ENCODE measurements around the gene SAMD14.

The SAMD14 gene

DNA sequence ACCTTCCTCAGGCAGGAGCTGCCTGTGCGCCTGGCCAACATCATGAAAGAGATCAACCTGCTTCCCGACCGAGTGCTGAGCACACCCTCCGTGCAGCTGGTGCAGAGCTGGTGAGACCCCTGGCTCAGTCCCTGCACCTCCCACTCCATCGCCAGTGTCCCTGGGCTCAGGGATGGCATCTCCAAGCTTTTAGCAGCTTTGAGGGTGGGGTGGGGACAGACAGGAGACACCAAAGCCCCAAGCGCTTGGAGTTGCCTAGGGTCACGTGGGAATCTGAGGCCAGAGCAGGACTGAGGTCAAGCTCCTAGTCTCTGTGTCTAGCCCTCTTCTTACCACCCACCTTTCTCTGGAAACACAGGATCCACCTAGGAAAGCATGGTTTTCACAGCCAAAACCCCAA, 32.5 kb downstream of the SAMD14 start:
- DNase-seq (ENCODE audit: low read depth in 2 of 2, low spot score in 1 of 2): no peak

DNA sequence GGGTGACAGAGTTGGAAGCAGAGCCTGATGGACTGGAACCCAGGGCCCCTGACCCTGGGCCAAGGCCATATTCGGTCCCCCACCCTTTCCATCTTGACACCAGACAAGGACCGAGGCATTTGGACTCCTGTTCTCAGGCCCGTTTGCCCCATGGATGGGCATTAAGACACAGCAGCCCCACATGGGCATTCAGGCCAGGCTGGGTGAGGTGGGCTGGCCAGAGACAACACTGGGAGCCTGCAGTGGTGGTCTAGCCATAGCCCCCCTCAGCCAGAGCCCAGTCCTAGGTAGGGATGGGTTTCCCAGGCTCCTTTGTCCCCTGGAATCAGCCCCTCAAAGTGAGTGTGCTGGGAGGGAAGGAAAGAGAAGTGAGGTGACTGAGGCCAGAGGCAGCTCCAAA, 33.2 kb downstream of the SAMD14 start:
- DNase-seq (ENCODE audit: low read depth in 2 of 2, low spot score in 1 of 2): no peak

DNA sequence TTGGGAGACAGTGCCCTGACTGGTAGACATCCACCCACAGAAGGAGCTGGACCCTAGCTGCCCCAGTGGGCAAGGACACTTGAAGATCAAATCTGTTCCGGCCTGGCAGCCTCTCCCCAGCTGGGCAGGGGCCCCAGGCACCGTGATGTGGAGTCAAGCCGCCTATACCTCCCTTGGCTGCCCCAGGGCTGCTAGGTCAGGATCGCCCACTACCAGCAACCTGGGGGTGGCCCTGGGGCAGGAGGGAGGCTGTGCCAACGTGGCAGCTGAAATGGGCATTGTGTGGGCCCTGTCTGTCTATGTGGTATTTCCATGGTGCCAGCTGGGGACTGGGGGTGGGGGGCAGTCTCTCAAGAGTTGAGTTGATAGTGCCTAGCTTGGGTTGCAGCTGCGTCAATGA, 33.9 kb downstream of the SAMD14 start:
- no peak for DNase-seq (ENCODE audit: low read depth in 2 of 2, low spot score in 1 of 2)

DNA sequence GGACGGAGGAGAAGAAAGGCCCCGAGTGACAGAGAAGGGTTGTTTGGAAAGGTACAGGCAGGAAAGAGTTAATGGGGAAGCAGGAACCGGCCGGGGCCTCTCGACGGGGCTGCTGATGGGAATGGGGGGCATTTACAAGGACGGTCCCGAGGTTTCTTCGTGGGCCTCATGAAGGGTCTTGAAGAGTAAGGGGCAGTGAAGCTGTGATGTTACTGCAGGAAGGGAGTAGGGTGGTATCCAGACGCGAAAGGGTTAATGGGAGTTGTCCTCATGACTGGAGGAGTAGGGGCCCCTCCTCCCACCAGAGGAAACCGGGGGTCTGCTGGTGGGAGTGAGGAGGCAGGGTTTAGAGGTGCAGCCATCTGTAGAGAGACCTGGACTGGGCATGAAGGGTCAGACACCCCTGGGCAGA, 34.3 kb downstream of the SAMD14 start:
- DNase-seq (ENCODE audit: low read depth in 2 of 2, low spot score in 1 of 2): no peak

DNA sequence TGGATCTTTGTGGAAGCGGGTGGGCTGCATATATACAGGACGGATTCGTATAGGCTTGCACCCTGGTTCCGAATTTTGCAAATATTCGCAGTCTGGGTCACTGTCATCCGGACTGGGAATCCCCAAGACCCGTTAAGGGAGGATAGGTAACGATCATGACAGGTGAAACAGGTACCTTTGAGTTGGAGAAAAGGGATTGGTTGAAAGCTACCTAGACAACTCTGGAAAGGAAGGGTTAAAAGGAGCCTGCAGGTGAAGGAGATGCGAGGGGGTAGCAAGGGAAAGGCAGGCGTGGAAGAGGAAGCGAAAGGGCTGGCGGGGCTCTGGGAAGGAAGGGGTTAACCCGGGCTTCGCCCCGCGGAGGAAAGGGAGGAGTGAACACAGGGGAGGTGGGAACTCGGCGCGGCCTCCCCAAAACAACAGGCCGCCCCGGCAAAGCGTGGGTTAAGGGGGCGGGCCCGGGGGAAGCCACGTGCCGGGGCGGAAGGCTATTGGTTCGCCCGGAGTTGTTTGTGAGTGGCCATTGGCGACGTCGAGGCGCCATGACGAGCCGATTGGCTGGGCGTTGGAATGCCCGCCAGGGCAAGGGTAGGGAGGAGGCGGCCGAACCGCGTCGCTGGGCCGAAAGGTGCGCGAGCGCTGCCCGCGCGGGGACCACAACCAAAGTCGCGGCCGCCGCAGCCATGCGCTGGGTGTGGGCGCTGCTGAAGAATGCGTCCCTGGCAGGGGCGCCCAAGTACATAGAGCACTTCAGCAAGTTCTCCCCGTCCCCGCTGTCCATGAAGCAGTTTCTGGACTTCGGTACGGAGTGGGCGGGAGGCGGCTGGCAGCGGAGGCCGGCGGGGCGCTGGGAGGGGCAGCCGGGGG, 35.0 kb downstream of the SAMD14 start, which contains the start of gene PDK2:
PDK2 (plus strand) TSS at position 599 of the 867 bp plus-strand sequence; CDS start at position 684, 85 bp downstream.
- peak; percentile 89 to 95 for DNase-seq (ENCODE audit: low read depth in 2 of 2, low spot score in 1 of 2)

DNA sequence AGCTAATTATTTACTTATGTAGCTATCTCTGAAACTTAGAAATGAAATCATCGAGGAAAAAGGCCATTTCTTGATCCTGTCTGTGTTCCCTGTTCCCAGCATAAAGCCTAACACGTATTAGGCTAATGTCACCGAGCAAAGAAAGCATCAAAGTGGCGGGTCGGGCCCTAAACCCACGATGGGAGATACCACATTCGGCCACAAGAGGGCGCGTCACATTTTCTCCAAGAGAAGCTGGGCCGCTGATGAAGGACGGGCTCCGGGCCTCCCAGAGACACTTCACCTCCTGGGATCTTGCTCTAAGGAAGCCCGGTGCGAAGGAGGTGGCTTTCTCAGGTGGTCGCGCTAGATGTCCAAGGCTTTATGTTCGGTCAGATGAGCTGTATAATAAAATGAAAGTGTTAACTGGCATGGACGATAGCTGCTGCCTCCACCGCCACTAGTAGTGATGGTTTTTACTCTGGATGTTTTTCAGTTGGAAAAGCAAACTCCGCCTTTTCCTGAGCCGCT, 35.7 kb downstream of the SAMD14 start:
- peak; percentile 70 to 91 for DNase-seq (ENCODE audit: low read depth in 2 of 2, low spot score in 1 of 2)

DNA sequence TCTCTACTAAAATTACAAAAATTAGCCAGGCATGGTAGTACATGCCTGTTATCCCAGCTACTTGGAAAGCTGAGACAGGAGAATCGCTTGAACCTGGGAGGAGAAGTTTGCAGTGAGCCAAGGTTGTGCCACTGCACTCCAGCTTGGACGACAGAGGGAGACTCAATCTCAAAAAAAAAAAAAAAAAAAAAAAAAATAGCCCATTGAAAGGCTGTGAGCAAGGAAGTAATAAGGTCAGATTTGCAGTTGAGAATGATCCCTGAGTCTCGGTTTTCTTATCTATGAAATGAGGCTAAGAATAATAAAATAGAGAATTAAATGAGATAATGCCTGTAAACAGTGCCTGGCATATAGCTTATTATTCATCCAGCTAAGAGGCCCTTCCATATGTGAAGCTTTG, 36.2 kb downstream of the SAMD14 start:
- DNase-seq (ENCODE audit: low read depth in 2 of 2, low spot score in 1 of 2): no peak

DNA sequence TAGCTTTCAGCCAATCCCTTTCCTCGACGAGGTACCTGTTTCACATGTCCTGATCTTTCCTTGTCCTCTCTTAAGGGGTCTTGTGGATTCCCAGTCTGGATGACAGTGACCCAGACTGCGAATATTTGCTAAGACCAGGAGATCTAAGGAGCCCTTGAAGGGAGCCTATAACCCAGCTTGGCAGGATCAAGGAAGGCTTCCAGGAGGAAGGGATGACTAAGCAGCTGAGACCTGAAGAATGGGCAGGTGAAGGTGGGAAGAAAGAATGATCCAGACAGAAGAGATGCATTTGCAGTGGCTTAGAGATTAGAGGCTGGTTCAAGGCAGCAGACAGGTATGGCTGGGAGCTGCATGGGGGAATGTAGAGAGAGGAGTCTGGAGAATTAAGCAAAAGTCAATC, 36.7 kb downstream of the SAMD14 start:
- no peak for DNase-seq (ENCODE audit: low read depth in 2 of 2, low spot score in 1 of 2)

DNA sequence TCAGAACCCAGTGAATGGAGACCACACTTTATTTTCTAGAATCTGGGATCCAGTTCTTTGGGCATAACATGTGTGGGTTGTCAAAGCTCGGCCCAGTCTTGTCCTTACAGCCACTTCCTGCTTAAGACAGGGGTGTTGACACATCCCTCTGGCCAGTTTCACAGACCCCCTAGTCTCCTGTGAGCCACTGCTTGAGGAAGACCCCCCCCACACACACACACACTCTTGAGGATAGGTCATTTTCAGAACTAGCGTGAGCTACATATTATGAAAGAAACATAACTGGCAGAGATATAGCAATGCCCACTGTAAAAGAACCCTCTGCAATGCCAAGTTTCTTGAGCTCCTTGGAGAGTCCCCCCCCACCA, 38.1 kb downstream of the SAMD14 start:
- no peak for DNase-seq (ENCODE audit: low read depth in 2 of 2, low spot score in 1 of 2)

DNA sequence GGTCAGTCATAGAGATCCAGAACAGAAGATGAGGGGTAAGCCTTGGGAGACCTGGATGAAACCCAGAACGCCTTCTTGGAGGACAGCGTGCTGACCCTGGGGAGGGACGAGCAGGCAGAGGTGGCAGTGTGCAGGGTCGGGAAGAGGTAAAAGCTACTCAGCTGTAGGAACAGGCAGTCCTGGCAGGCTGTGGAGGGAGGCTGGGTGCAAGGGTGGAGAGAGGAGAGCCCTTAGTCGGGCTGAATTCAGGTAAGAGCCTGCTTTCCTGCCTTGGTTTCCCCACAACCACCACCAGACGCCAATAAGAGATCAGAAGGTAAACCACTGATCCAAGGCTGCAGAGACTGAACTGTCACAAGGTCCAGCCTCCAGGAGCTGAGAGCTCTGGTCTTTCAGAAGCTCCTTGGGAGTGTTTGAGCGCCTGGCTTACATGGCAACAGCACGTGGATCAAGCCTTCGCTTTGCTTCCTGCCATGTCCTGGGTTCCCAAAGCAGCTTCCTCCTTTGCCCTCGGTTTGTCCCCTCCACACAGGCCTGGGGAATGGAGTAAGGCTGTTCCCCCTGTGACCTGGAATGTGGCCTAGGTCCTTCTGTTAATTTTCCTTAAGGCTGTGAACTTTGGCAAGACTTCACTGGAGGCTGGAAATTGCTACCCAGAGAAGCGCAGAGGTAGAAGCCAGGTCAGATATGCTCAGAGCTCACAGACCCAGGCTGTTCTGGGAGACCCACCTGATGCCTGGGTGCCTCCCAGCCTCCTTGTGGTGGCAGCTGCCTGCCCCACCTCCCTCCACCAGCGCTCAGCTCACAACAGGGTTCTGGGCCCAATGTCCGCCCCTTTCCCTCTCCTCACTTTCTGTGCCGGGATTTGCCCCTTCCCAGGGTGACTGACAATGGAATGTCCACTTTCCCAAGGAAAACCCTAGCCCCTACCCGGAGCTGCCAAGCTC, 38.7 kb downstream of the SAMD14 start:
- no peak for DNase-seq (ENCODE audit: low read depth in 2 of 2, low spot score in 1 of 2)

DNA sequence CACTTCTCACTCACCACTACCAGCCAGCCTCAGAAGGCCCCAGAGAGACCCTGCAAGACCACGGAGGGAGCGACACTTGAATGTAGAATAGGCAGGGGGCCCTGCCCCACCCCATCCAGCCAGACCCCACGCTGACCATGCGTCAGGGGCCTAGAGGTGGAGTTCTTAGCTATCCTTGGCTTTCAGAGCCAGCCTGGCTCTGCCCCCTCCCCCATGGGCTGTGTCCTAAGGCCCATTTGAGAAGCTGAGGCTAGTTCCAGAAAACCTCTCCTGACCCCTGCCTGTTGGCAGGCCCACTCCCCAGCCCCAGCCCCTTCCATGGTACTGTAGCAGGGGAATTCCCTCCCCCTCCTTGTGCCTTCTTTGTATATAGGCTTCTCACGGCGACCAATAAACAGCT, 39.9 kb downstream of the SAMD14 start:
- DNase-seq (ENCODE audit: low read depth in 2 of 2, low spot score in 1 of 2): no peak

DNA sequence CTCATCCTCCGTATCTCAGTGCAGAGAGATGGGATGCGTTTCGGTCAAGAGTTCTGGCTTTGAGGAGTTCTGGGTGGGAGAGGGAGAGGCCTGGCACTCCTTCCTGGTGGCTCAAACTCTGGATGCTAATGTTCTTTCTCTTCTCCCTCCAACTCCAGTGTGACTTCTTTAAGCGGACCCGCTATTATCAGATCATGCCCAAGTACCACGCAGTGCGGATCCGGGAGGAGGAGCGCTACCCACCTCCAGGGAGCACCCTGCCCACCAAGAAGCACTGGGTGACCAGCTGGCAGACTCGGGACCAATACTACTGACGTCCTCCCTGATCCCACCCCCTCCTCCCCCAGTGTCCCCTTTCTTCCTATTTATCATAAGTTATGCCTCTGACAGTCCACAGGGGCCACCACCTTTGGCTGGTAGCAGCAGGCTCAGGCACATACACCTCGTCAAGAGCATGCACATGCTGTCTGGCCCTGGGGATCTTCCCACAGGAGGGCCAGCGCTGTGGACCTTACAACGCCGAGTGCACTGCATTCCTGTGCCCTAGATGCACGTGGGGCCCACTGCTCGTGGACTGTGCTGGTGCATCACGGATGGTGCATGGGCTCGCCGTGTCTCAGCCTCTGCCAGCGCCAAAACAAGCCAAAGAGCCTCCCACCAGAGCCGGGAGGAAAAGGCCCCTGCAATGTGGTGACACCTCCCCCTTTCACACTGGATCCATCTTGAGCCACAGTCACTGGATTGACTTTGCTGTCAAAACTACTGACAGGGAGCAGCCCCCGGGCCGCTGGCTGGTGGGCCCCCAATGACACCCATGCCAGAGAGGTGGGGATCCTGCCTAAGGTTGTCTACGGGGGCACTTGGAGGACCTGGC, 40.8 kb downstream of the SAMD14 start:
- no peak for DNase-seq (ENCODE audit: low read depth in 2 of 2, low spot score in 1 of 2)

DNA sequence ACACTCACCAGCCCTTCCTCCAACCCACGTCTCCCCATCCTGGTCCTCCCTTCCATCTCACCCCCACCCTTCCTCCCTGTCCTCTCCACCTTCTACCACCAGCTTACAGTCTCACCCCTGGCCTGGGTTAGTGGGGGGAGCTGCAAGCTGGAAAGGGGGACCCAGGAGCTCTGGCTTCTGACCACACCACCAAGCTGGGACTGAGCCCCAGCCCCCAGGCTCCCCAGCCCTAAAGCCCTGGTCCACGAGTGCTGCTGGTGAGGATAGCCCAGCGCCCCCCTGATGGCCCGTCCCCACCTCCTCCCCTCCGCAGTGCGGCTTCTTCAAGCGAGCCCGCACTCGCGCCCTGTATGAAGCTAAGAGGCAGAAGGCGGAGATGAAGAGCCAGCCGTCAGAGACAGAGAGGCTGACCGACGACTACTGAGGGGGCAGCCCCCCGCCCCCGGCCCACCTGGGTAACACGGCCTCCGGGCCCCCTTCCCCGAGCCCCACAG, 42.0 kb downstream of the SAMD14 start:
- no peak for DNase-seq (ENCODE audit: low read depth in 2 of 2, low spot score in 1 of 2)

DNA sequence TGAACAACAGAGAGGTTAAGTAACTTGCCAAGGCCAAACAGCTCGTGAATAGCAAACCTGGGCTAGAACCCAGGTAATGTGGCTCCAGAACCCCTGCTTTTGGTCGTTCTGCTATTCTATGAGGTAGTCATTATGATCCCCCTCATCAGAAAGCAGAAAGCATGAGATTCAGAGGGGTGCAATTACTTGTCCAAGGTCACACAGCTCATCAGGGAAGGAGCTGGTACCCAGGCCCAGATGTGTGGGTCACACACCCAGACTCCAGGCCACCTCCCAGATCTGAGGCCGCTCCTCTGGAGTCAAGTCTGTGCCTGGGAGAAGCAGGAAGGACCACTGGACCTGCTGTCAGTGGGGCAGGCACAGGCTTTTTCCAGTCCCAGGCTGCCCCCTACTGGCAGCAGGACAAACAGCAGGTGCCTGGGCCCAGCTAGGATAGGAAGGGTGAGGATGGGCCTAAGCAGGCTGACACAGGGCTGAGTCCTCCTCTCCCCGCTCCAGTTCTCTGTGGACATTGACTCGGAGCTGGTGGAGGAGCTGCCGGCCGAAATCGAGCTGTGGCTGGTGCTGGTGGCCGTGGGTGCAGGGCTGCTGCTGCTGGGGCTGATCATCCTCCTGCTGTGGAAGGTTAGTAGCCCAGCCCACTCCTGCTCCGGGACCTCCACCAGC, 42.6 kb downstream of the SAMD14 start:
- peak; percentile 35 to 59 for DNase-seq (ENCODE audit: low read depth in 2 of 2, low spot score in 1 of 2)

DNA sequence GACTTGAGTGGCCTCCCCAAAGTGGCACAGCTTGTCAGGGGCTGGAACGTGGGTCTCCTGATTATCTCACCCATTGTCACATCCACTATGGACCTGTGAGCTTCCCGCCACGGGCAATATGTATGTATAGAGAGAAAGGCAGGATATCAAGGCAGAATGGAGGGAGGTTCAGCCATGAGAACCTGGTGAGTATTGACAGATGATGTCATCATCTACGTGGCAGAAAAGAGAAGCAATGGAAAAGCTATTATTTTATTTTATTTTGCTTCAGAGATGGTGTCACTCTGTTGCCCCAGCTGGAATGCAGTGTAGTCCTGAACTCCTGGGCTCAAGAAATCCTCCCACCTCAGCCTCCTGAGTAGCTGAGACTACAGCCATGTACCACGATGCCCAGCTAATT, 48.2 kb downstream of the SAMD14 start:
- no peak for DNase-seq (ENCODE audit: low read depth in 2 of 2, low spot score in 1 of 2)

DNA sequence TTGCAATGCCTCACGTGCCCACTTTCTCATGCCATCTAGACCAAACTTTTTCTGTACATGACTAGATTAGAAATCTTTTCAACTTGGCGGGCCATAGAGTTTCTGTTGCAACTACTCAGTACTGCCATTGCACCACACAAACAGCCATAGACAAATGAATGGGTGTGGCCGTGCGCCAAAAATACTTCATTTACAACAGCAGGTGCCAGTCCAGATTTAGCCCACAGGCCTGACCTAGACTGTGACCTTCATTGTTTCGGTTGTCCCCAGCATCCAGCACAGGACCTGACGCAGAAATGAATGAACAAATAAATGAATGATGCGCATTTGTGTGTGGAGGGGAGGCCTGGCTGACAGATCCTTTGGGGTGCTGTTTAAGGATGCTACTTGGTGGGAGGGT, 49.1 kb downstream of the SAMD14 start:
- DNase-seq (ENCODE audit: low read depth in 2 of 2, low spot score in 1 of 2): no peak

DNA sequence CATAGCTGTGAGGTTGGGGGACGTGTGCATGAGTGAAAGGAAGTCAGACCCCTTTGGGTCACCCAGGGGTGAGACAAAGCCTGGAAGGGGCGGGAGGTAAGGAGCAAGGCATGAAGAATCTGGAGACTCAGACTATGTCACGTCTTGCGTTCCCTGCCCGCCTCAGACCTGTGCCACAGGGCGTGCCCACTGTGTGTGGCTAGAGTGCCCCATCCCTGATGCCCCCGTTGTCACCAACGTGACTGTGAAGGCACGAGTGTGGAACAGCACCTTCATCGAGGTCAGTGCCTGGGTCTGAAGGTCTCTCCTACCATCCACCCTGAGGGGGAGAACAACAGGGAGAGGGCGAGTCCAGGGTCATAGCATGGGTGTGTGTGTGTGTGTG, 49.9 kb downstream of the SAMD14 start:
- DNase-seq (ENCODE audit: low read depth in 2 of 2, low spot score in 1 of 2): no peak

DNA sequence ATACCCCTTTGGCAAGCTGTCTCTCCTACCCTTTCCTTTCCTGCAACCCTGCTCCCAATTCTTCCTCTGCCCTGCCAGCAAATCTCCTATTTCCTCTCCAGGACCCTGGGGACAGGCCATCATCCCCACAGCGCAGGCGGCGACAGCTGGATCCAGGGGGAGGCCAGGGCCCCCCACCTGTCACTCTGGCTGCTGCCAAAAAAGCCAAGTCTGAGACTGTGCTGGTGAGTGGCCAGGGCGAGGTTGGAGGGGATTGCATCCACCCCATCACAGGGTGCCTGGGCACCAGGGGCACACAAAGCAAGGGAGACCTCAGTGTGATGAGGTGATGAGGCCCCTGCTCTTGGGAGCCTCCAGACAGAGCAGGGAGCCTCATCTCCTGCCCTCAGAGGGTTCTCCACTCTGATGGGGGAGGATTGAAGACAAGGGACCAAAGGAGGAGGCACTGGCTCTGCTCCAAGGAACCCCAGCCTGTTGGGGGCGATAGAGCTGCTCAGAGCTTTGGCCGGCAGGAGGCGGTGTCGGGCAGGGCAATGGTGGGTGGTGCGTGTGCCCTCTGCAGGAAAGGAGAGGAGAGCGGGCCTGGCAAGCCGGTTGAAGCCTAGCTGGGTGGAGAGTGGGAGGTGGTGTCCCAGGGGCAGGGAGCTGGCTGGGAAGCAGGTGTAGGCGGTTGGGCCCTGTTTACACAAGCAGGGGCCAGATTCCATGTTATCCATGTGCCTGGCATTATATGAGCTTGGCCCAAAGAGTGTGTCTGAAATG, 50.4 kb downstream of the SAMD14 start:
- DNase-seq (ENCODE audit: low read depth in 2 of 2, low spot score in 1 of 2): no peak

DNA sequence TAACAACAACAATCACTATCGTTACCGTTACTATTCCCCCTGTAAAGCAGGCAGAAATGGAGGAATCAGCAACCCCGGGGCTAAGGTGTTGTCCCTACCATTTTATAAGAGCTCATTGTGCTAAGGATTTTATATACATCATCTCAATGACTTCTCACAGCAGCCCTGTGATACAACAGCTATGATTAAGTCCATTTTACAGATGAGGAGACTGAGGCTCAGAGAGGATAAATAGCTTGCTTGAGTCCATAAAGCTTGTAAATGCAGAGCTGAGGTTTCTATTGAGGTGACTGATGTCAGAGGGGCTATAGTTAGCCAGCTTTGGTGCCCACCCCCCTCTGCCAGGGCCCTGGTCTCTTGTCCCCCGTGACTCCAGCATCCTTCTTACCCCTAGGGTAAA, 51.5 kb downstream of the SAMD14 start:
- DNase-seq (ENCODE audit: low read depth in 2 of 2, low spot score in 1 of 2): no peak

Measured in stimulated activated CD8-positive, alpha-beta memory T cell treated with anti-CD3 and anti-CD28 coated beads, Interleukin-4, amount 100 ng/mL, for 4 hours (primary cell).